Measurements from ENCODE around the gene SPPL3.

DNA sequence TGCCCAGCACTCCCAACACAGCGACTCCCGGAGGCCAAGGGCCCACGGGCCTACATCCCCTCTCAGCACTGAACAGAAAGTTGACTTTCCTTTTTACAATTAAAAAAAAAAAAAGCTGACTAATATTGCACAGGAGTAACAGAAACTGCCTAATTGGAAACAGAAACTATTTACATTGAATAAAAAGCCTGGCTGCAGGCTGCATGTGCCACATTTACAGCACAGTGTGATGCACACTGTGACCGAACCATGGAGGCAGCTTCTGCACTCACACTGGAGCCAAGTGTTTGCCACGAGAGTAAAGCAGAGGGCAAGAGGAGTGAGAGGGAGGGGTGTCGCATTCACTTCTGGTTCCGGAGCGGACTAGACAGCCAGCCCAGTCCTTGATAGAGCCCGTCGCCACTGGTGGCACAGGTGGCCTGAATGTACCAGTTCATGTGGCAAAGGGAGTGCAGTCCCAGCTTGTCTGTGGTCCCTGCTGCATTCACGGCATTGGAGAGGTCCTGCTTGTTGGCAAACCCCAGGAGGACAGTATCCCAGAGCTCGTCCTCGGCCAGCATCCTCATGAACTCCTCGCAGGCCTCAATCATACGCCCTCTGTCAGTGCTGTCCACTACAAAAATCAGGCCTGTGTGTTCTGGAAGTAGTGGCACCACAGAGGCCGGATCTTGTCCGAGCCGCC, 59.2 kb downstream of the SPPL3 start:
- TF ChIP-seq POLR2AphosphoS5 (IDR thresholded peaks at IDR 0.05; ENCODE audit: borderline replicate concordance, low read depth, low read length), result no peak
- no peak for TF ChIP-seq EZH2 (IDR thresholded peaks at IDR 0.05)

Data from SK-N-MC (cell line).